OCI-LY1 (cell line): ENCODE measurements around the gene PTH1R.

Source experiments
- EZH2 ChIP-seq: fragments of 200-600 bp; sonication (generic), shearing (Covaris generic); IDR thresholded peaks from 2 replicates; pipeline ENCODE4 v1.8.0; 2017; ENCODE audit warnings: borderline replicate concordance, mixed run types, mild to moderate bottlenecking, antibody characterized with exemption, low read length, moderate library complexity, mixed read lengths
- TF ChIP-seq, protein P1 (sequence below): fragments of 200-600 bp; sonication (generic), shearing (Covaris generic); IDR thresholded peaks from 2 replicates; pipeline ENCODE4 v1.5.1; 2017; ENCODE audit warnings: mild to moderate bottlenecking, antibody characterized with exemption, low read length, moderate library complexity, mixed read lengths

GRCh38 chr3:46894256-46894655 is 16.7 kb downstream of the PTH1R start:
- TF ChIP-seq, protein P1, sequence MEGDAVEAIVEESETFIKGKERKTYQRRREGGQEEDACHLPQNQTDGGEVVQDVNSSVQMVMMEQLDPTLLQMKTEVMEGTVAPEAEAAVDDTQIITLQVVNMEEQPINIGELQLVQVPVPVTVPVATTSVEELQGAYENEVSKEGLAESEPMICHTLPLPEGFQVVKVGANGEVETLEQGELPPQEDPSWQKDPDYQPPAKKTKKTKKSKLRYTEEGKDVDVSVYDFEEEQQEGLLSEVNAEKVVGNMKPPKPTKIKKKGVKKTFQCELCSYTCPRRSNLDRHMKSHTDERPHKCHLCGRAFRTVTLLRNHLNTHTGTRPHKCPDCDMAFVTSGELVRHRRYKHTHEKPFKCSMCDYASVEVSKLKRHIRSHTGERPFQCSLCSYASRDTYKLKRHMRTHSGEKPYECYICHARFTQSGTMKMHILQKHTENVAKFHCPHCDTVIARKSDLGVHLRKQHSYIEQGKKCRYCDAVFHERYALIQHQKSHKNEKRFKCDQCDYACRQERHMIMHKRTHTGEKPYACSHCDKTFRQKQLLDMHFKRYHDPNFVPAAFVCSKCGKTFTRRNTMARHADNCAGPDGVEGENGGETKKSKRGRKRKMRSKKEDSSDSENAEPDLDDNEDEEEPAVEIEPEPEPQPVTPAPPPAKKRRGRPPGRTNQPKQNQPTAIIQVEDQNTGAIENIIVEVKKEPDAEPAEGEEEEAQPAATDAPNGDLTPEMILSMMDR, result no peak
- no peak for TF ChIP-seq EZH2
